Neuronal stem cell (in vitro differentiated cells): ENCODE results near the gene TSHZ3.

ENCODE experiments used
- DNase-seq: peaks from one replicate; pipeline ENCODE4 v3.0.0-alpha.2; 2013; ENCODE audit warnings: low spot score
- H2AFZ ChIP-seq: one replicate; pipeline ENCODE4 v1.6.1; 2013; ENCODE audit warnings: mild to moderate bottlenecking, low read length, inconsistent platforms
- H2AK5ac ChIP-seq: 2 replicates; pipeline ENCODE4 v1.6.1; 2013; ENCODE audit warnings: low read depth, mild to moderate bottlenecking, inconsistent platforms, low read length, moderate library complexity, mixed read lengths
- H2BK120ac ChIP-seq: 2 replicates; pipeline ENCODE4 v1.6.1; 2013; ENCODE audit warnings: low read depth, mild to moderate bottlenecking, inconsistent platforms, low read length, moderate library complexity, mixed read lengths
- H2BK12ac ChIP-seq: one replicate; pipeline ENCODE4 v1.6.1; 2013; ENCODE audit warnings: low read length, inconsistent platforms
- H2BK15ac ChIP-seq: 2 replicates; pipeline ENCODE4 v1.6.1; 2013; ENCODE audit warnings: mild to moderate bottlenecking, low read length, inconsistent platforms, mixed read lengths
- H2BK5ac ChIP-seq: one replicate; pipeline ENCODE4 v1.6.1; 2013; ENCODE audit warnings: inconsistent platforms, mild to moderate bottlenecking, low read length, moderate library complexity
- H3K14ac ChIP-seq: one replicate; pipeline ENCODE4 v1.6.1; 2013; ENCODE audit warnings: low read length, inconsistent platforms
- H3K18ac ChIP-seq: 2 replicates; pipeline ENCODE4 v1.6.1; 2013; ENCODE audit warnings: low read length, inconsistent platforms
- H3K23ac ChIP-seq: 2 replicates; pipeline ENCODE4 v1.6.1; 2013; ENCODE audit warnings: low read depth, mild to moderate bottlenecking, mixed read lengths, low read length, inconsistent platforms; ENCODE audit not compliant: poor library complexity
- H3K27ac ChIP-seq: replicated peaks from 3 replicates; pipeline ENCODE4 v1.5.1; 2013; ENCODE audit warnings: low read length, inconsistent platforms
- H3K27me3 ChIP-seq, 3 experiments: 2 replicates each; pipeline ENCODE4 v1.6.1; 2013; ENCODE audit warnings: low read length in 3 of 3, mild to moderate bottlenecking in 2 of 3, inconsistent platforms in 1 of 3, low read depth in 1 of 3, mixed read lengths in 1 of 3, moderate library complexity in 1 of 3; ENCODE audit not compliant: control insufficient read depth in 3 of 3, insufficient read depth in 3 of 3
- H3K36me3 ChIP-seq, 2 donors: replicated peaks in 1 of 2; 2 replicates each; pipeline ENCODE4 v1.6.1; 2013; ENCODE audit warnings: low read length in 2 of 2; ENCODE audit not compliant: control insufficient read depth in 2 of 2, insufficient read depth in 2 of 2
- H3K4ac ChIP-seq: 2 replicates; pipeline ENCODE4 v1.6.1; 2013; ENCODE audit warnings: inconsistent platforms, mild to moderate bottlenecking, low read length, moderate library complexity
- H3K4me1 ChIP-seq, 2 donors: 1 replicate in 1 of 2; 2 replicates in 1 of 2; pipeline ENCODE4 v1.6.1; 2013; ENCODE audit warnings: low read length in 2 of 2, low read depth in 1 of 2; ENCODE audit not compliant: control insufficient read depth in 2 of 2, insufficient read depth in 1 of 2
- H3K4me2 ChIP-seq: one replicate; pipeline ENCODE4 v1.6.1; 2013; ENCODE audit warnings: mild to moderate bottlenecking, low read length, inconsistent platforms; ENCODE audit not compliant: insufficient read depth, poor library complexity, severe bottlenecking
- H3K4me3 ChIP-seq, 2 donors: 2 replicates each; pipeline ENCODE4 v1.5.1; 2013; ENCODE audit warnings: low read length in 2 of 2, mild to moderate bottlenecking in 2 of 2, inconsistent platforms in 1 of 2, moderate library complexity in 1 of 2
- H3K79me1 ChIP-seq: one replicate; pipeline ENCODE4 v1.6.1; 2013; ENCODE audit warnings: low read depth, mild to moderate bottlenecking, inconsistent platforms, low read length, moderate library complexity
- H3K9ac ChIP-seq: one replicate; pipeline ENCODE4 v1.6.1; 2013; ENCODE audit warnings: mild to moderate bottlenecking, low read depth, low read length, inconsistent platforms; ENCODE audit not compliant: poor library complexity
- H3K9me3 ChIP-seq, 2 donors: replicated peaks in 1 of 2; 2 replicates each; pipeline versions ENCODE3 to v1.6.1; 2013; ENCODE audit warnings: low read length in 2 of 2, mild to moderate bottlenecking in 2 of 2, inconsistent platforms in 1 of 2, low read depth in 1 of 2, mixed read lengths in 1 of 2, moderate library complexity in 1 of 2; ENCODE audit not compliant: control insufficient read depth in 2 of 2, insufficient read depth in 1 of 2
- H4K8ac ChIP-seq: one replicate; pipeline ENCODE4 v1.6.1; 2013; ENCODE audit warnings: low read depth, mild to moderate bottlenecking, inconsistent platforms, low read length, moderate library complexity
- H4K91ac ChIP-seq: one replicate; pipeline ENCODE4 v1.6.1; 2013; ENCODE audit warnings: low read length, low read depth, mild to moderate bottlenecking, inconsistent platforms; ENCODE audit not compliant: poor library complexity
- WGBS, 2 donors: extraction: QIAGEN DNeasy Blood & Tissue Kit; methylation state at CpG; one replicate each; pipeline ENCODE4 v1.1.7; 2013; ENCODE audit warnings: missing lambda C conversion rate in 2 of 2, mixed read lengths in 1 of 2; ENCODE audit not compliant: insufficient read length in 2 of 2, insufficient replicate concordance in 1 of 2; ENCODE audit errors: extremely low coverage in 2 of 2; 5-methylcytosine and 5-hydroxymethylcytosine counted together

The TSHZ3 gene

DNA sequence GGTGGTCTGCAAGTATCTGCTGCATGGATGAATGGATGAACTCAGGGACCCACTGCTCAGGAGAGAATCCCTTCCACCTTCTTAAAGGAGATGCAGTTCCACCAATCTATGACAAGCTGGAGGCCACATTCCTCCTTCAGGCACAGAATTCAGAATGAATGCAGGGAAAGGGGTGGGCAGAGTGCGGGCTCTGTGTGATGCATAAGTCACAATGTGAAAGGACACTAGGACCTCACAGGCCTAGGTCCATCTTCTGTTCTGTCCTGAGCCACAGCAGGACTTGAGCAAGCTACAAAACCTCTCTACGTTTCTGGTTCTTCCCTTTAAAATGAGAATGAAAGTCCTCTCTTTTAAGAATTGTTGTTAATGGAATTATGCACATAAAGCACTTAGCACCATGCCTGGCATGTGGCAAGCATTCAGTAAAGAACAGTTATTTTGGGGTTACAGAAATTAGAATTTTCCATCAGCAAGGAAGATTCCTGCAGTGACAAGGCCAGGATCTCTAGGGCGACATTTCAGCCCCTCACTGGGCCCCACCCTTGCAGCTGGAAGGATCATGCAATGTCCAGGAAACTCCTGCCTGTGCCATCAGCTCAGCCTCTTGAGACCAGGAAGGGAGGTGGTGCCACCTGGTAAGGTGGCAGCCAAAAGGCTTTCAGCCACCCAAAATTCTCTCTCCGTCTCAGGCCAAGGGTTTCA, 38.7 kb downstream of the TSHZ3 start:
- H2BK120ac ChIP-seq, result no peak overlapping the region
- no peak overlapping the region for H3K9ac ChIP-seq
- H2AFZ ChIP-seq, result no peak overlapping the region
- H3K27ac ChIP-seq, result no peak overlapping the region
- no peak overlapping the region for H2BK15ac ChIP-seq
- no peak overlapping the region for H3K4me3 ChIP-seq
- H4K91ac ChIP-seq, result no peak overlapping the region
- H3K4me1 ChIP-seq, result peaks cover 0 to 6% of the 10 kb centered on the region in 2 donors
- no peak for DNase-seq
- no peak overlapping the region for H3K23ac ChIP-seq
- no peak overlapping the region for H3K18ac ChIP-seq
- H3K9me3 ChIP-seq, result no peaks in the 10 kb centered on the region
- no peak overlapping the region for H2BK5ac ChIP-seq
- no peak overlapping the region for H2AK5ac ChIP-seq
- no peaks in the 10 kb centered on the region for H3K27me3 ChIP-seq
- no peak overlapping the region for H3K14ac ChIP-seq
- no peaks in the 10 kb centered on the region for H3K79me1 ChIP-seq
- H3K4ac ChIP-seq, result no peak overlapping the region
- WGBS, 2 donors, result no CpG with 5 or more reads among the region's 4 CpGs
- no peak overlapping the region for H4K8ac ChIP-seq
- H3K4me2 ChIP-seq, result no peak overlapping the region
- H3K36me3 ChIP-seq, result no peaks in the 10 kb centered on the region
- H2BK12ac ChIP-seq, result no peak overlapping the region

DNA sequence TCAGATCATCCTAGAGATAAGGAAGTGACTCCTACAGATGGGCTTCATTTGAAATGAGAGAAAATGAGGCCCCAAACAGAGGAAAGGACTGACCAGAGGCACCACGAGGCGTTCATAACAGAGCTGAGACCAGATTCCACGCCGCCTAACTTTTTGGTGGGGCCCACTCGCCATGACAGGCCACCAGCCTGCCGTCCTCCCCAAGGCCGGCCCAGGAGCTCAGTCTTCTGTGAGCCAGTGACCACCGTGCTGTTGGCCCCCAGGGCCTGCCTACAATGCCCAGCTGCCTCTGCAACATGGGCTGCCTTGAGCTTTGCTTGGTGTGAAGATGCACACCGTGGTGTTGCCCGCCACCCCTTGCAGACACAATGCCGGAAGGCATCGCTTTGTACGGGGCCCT, 40.5 kb downstream of the TSHZ3 start:
- WGBS, 2 donors, result no CpG with 5 or more reads among the region's 13 CpGs
- Histone ChIP-seq H3K9me3 (no peaks in the 10 kb centered on the region), H2AK5ac (peak overlapping the region; percentile 54), H3K36me3 (no peaks in the 10 kb centered on the region), H4K91ac (no peak overlapping the region), H3K9ac (peak overlapping the region; percentile 32), H4K8ac (no peak overlapping the region), H3K4me3 (no peak overlapping the region), H3K79me1 (no peaks in the 10 kb centered on the region), H2BK12ac (no peak overlapping the region), H2BK5ac (no peak overlapping the region), H3K4me2 (no peak overlapping the region), H2BK15ac (no peak overlapping the region), H3K23ac (peak overlapping the region; percentile 69), H2BK120ac (no peak overlapping the region), H3K27ac (no peak overlapping the region), H3K4ac (no peak overlapping the region), H3K27me3 (no peaks in the 10 kb centered on the region), H2AFZ (no peak overlapping the region), H3K18ac (peak overlapping the region; percentile 36), H3K14ac (no peak overlapping the region), H3K4me1 (peaks cover 0 to 3% of the 10 kb centered on the region in 2 donors)
- no peak for DNase-seq

DNA sequence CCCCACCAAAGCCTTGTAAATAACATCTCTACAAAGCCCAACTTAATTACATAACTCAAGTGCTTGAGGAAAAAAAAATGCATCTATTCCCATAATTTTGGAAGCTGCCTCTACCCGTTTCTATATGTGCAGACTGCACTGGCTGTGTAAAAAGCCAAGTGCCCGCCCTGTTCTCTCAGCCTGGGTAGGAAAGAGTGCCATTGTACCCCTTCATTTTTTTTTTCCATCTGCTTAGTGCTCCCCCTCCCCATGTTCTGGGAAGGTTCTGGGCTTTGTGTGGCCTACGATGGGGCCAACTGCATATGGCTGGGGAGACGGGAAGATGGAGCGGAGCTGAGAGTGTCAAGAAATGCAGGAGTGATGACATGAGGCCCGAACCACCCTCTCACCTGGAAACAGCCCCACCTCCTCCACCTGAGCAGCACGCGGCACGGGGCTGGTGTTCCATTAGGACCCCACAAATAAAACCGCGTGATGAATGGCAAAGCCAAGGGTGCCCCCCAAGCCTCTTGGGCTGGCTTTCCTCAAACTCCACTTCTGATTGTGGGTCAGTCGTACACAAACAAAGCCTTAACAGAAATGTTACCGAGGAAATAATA, 42.1 kb downstream of the TSHZ3 start:
- H3K4me2 ChIP-seq, result no peak overlapping the region
- no peak overlapping the region for H2BK12ac ChIP-seq
- H3K4me1 ChIP-seq, result peaks cover 0 to 3% of the 10 kb centered on the region in 2 donors
- no peak for DNase-seq
- no peak overlapping the region for H2AFZ ChIP-seq
- H3K4me3 ChIP-seq, result no peak overlapping the region
- H3K23ac ChIP-seq, result no peak overlapping the region
- no peaks in the 10 kb centered on the region for H3K79me1 ChIP-seq
- no peak overlapping the region for H2AK5ac ChIP-seq
- no peaks in the 10 kb centered on the region for H3K9me3 ChIP-seq
- no peak overlapping the region for H4K91ac ChIP-seq
- H3K18ac ChIP-seq, result peak overlapping the region; percentile 35
- WGBS, 2 donors, result no CpG with 5 or more reads among the region's 13 CpGs
- H2BK5ac ChIP-seq, result no peak overlapping the region
- no peaks in the 10 kb centered on the region for H3K36me3 ChIP-seq
- H3K14ac ChIP-seq, result no peak overlapping the region
- H4K8ac ChIP-seq, result no peak overlapping the region
- H3K9ac ChIP-seq, result no peak overlapping the region
- no peak overlapping the region for H3K4ac ChIP-seq
- H3K27me3 ChIP-seq, result no peaks in the 10 kb centered on the region
- no peak overlapping the region for H2BK15ac ChIP-seq
- no peak overlapping the region for H3K27ac ChIP-seq
- H2BK120ac ChIP-seq, result no peak overlapping the region

DNA sequence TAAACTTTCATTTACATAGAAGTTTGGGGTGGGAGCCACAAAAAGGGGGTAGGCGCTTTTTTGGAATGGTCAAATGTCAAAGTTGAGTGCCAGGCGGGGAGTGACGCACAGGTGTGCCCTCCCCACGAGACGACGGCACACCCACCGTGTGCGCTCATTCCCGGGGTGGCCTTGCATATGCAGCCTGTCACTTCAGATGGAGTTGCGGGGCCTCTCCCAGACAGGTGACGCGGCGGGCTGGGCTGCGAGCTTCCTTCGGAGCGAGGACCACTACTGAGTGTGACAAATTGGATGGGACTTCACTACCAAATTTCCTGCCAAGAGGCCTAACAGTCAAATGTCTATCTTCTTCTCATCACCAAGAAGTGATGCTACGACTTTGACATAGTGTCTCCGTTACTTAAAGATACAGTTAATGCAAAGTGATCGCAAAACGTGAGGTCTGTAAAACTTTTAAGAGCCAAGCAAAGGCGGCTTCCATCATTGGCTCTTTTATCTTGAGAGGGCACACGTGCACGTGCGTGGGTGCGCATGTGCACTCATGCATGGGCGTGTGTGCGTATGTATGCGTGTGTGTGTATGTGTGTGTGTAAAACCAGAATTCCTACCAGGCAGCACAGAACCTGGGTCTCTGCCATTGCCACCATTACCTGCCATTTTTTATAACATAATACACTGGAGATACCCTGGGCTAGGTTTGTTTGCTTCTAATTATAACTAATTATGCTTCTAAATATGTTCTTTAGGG, 43.1 kb downstream of the TSHZ3 start:
- H2AFZ ChIP-seq, result no peak overlapping the region
- H3K4me2 ChIP-seq, result no peak overlapping the region
- no peaks in the 10 kb centered on the region for H3K9me3 ChIP-seq
- no peak overlapping the region for H2BK120ac ChIP-seq
- H2AK5ac ChIP-seq, result no peak overlapping the region
- peak overlapping the region; percentile 65 for H3K18ac ChIP-seq
- H3K4ac ChIP-seq, result no peak overlapping the region
- no peak overlapping the region for H3K14ac ChIP-seq
- no peaks in the 10 kb centered on the region for H3K79me1 ChIP-seq
- H3K4me3 ChIP-seq, result no peak overlapping the region
- H3K23ac ChIP-seq, result no peak overlapping the region
- H4K8ac ChIP-seq, result no peak overlapping the region
- no peak overlapping the region for H2BK15ac ChIP-seq
- H3K27me3 ChIP-seq, result no peaks in the 10 kb centered on the region
- no peak overlapping the region for H3K9ac ChIP-seq
- H4K91ac ChIP-seq, result no peak overlapping the region
- DNase-seq, result no peak
- H3K4me1 ChIP-seq, result peaks cover 0 to 2% of the 10 kb centered on the region in 2 donors
- H2BK12ac ChIP-seq, result no peak overlapping the region
- H2BK5ac ChIP-seq, result no peak overlapping the region
- WGBS, 2 donors, result no CpG with 5 or more reads among the region's 28 CpGs
- H3K27ac ChIP-seq, result no peak overlapping the region
- H3K36me3 ChIP-seq, result no peaks in the 10 kb centered on the region
